Cardiac muscle cell (in vitro differentiated cells and primary cell): ENCODE results near the gene SRGN. TPM values are rescaled to one million over a fixed set of nuclear protein-coding genes. Genes with fewer than 3 reads are reported as not detected.

Experiments used
- DNase-seq, 2 donors: peaks; one replicate each; pipeline versions ENCODE4 v3.0.0 to v3.0.0-alpha.2; 2010 to 2017; ENCODE audit warnings: low read depth in 1 of 2, low spot score in 1 of 2
- H3K27ac ChIP-seq: fragments of 200-600 bp; sonication (generic); 2 replicates; pipeline ENCODE4 v1.5.1; 2016
- H3K27me3 ChIP-seq: fragments of 200-600 bp; sonication (generic); 2 replicates; pipeline ENCODE4 v1.6.0; 2016; ENCODE audit warnings: control low read depth
- H3K36me3 ChIP-seq: fragments of 200-600 bp; sonication (generic); 2 replicates; pipeline ENCODE4 v1.5.1; 2016; ENCODE audit warnings: control low read depth
- H3K4me1 ChIP-seq: fragments of 200-600 bp; sonication (generic); 2 replicates; pipeline ENCODE4 v1.8.1; 2017; ENCODE audit warnings: low read depth, mild to moderate bottlenecking, mixed run types
- H3K4me3 ChIP-seq: fragments of 200-600 bp; sonication (generic); 2 replicates; pipeline ENCODE4 v1.5.1; 2016; ENCODE audit warnings: mild to moderate bottlenecking
- H3K9me3 ChIP-seq: fragments of 200-600 bp; sonication (generic); 2 replicates; pipeline ENCODE4 v1.5.1; 2017; ENCODE audit warnings: low read depth, mild to moderate bottlenecking, control low read depth
- polyA plus RNA-seq: library from polyadenylated mRNA; unstranded; fragments of >200 nt; fragmentation: Nextera tagmentation; extraction: Ambion mirVana; gene quantifications from 2 replicates; pipeline ENCODE4 v1.2.1, GENCODE V29; 2016
- total RNA-seq: library from RNA; depleted of rRNA; stranded (reverse); fragments of >200 nt; gene quantifications from 2 replicates; pipeline ENCODE4 v1.2.3, GENCODE V29; 2016
- TF ChIP-seq, protein P1 (sequence below): IDR thresholded peaks from 2 replicates; pipeline ENCODE4 v1.5.1; 2012; ENCODE audit warnings: low read depth, mild to moderate bottlenecking, low read length

Gene SRGN
- total and polyA plus RNA-seq, 2 experiments from 2014 or later: not detected

DNA sequence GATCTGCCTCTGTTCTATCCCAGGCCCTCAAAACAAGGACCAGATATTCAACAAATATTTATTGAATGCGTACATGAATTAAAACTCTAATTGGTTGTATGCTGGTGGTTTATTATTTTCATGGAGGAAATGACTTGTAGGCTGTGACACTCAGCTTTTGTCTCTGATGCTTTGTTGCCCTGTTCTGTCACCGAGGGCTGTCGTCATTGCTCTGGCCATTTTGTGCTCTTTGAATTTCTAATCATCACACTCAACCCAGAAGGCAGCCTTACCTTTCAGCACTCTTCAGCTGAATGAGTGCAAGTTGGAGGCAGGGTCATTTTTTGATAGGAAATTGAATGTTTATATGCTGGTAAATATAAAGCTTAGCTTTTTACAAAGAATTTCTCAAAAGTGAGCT is 14.5 kb downstream of the SRGN start:
- Histone ChIP-seq H3K4me3 (no peak overlapping the region), H3K4me1 (peaks cover 4% of the 10 kb centered on the region), H3K9me3 (no peaks in the 10 kb centered on the region), H3K27me3 (no peaks in the 10 kb centered on the region), H3K27ac (no peak overlapping the region), H3K36me3 (no peaks in the 10 kb centered on the region)
- DNase-seq: no peak
- TF ChIP-seq, protein P1, sequence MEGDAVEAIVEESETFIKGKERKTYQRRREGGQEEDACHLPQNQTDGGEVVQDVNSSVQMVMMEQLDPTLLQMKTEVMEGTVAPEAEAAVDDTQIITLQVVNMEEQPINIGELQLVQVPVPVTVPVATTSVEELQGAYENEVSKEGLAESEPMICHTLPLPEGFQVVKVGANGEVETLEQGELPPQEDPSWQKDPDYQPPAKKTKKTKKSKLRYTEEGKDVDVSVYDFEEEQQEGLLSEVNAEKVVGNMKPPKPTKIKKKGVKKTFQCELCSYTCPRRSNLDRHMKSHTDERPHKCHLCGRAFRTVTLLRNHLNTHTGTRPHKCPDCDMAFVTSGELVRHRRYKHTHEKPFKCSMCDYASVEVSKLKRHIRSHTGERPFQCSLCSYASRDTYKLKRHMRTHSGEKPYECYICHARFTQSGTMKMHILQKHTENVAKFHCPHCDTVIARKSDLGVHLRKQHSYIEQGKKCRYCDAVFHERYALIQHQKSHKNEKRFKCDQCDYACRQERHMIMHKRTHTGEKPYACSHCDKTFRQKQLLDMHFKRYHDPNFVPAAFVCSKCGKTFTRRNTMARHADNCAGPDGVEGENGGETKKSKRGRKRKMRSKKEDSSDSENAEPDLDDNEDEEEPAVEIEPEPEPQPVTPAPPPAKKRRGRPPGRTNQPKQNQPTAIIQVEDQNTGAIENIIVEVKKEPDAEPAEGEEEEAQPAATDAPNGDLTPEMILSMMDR: no peak

- H3K27me3 ChIP-seq: no peaks in the 10 kb centered on the region
- H3K36me3 ChIP-seq: no peaks in the 10 kb centered on the region
- no peak overlapping the region for H3K27ac ChIP-seq
- H3K9me3 ChIP-seq: no peaks in the 10 kb centered on the region
- H3K4me1 ChIP-seq: peaks cover 4% of the 10 kb centered on the region
- TF ChIP-seq, protein P1: no peak
- H3K4me3 ChIP-seq: no peak overlapping the region
- DNase-seq: no peak
Measured at GRCh38 chr10:69103784-69104183, 15.9 kb downstream of the SRGN start.

DNA sequence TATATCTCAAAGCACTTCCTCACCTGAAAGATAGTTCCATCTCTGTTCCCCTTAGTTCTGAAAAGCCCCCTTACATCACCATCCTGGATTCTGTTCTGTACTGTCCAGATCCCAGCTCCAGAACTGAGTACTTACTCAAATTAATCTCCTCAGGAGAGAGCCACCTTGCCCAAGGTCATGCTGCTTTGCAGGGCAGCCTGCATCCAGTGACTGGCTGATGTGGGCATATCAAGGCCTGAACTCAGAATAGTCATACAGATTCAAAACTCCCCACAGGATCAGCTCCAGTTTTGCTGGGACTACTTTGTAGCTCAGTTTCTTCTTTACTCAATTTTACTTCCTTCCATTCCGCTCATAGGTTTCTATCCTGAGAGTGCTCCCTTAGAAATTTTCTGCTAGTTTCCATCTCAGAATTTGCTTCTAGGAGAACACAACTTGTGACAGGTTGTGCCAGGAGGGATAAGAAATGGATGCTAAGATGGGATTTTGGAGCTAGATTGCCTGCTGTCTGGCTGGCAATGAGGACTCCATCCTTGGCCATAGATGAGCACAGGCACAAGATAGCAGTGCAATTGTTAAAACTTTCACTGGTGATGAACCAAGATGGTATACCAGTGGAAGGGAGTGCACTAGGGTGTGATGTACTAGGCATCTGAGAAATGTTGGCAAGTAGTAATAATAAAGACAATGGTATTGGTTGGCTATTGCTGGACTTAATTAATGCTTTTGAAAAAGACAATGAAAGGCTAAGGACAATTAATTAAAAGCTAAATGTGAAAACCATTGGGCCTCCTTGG is 17.3 kb downstream of the SRGN start:
- no peaks in the 10 kb centered on the region for H3K36me3 ChIP-seq
- H3K4me1 ChIP-seq: peaks cover 4% of the 10 kb centered on the region
- TF ChIP-seq, protein P1: no peak
- DNase-seq: no peak
- H3K4me3 ChIP-seq: no peak overlapping the region
- H3K27me3 ChIP-seq: peaks cover 1% of the 10 kb centered on the region
- no peak overlapping the region for H3K27ac ChIP-seq
- no peaks in the 10 kb centered on the region for H3K9me3 ChIP-seq

DNA sequence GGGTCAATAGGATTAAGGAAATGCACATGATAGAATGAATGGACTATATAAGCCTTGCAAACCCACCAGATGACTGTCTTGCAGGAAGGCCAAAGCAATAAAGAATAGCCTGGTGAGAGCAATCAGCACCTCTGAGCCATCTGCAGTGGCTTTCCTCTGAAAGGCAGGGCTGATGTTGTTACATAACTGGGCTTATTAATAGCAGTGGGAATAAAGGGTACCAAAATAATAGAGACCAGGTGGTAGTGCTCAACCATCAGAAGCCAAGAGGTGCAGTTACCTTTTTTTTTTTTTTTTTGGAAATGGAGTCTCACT is 19.2 kb downstream of the SRGN start:
- Histone ChIP-seq H3K27me3 (peaks cover 8% of the 10 kb centered on the region), H3K36me3 (no peaks in the 10 kb centered on the region), H3K4me1 (peaks cover 4% of the 10 kb centered on the region), H3K4me3 (no peak overlapping the region), H3K27ac (no peak overlapping the region), H3K9me3 (no peaks in the 10 kb centered on the region)
- TF ChIP-seq, protein P1: no peak
- no peak for DNase-seq

DNA sequence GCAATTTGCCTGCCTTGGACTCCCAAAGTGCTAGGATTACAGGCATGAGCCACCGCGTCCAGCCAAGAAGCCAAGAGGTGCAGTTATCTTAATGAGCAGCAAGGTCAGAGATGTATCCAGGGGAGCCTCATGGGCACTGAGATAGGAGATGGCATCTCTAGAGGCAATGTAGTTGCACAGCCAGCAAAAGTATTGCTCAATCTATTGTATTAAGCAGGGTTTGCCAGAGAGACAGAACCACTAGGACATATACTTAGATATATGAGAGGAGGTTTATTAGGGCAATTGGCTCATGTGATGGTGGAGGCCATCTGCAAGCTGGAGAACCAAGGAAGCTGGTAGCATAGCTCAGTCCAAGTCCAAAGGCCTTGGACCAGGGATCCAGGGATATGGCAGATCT is 19.8 kb downstream of the SRGN start:
- DNase-seq: no peak
- Histone ChIP-seq H3K36me3 (no peaks in the 10 kb centered on the region), H3K4me1 (peaks cover 4% of the 10 kb centered on the region), H3K4me3 (no peak overlapping the region), H3K9me3 (no peaks in the 10 kb centered on the region), H3K27ac (no peak overlapping the region), H3K27me3 (peaks cover 8% of the 10 kb centered on the region)
- TF ChIP-seq, protein P1: no peak
